ENCODE results near the gene ARAP2.

DNA sequence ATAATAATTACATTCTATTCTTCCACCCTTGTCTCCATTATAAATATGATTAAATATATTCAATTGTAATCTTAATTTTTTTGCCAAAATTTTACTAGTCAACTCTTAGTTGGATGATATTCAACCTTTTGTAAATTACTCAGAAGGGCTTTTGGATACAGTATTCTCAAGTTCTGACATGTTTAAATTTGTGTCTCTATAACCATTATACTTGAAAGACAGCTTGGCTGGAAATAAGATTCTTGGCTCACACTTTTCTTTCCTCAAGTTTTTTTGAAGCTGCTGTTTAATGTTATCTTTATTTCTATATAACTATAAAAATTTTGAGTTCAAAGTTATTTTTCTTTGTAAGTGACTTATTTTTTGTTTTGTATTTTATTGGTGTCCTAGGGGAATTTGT, 214.4 kb downstream of the ARAP2 start:
- no peak for TF ChIP-seq POLR2A (IDR thresholded peaks at IDR 0.05)
- no peak for TF ChIP-seq EP300 (IDR thresholded peaks at IDR 0.05)
